Fibroblast of the aortic adventitia (primary cell): Measurements from ENCODE around the gene KDSR. TPM values are rescaled to one million over a fixed set of nuclear protein-coding genes. Genes with fewer than 3 reads are reported as not detected.

ENCODE experiments used
- DNase-seq: peaks from one replicate; pipeline ENCODE4 v3.0.0-alpha.2; 2010; ENCODE audit warnings: low read depth
- H3K4me3 ChIP-seq: 2 replicates; pipeline ENCODE4 v1.5.1; 2011; ENCODE audit warnings: low read depth, mild to moderate bottlenecking, control low read depth, low read length, moderate library complexity
- CTCF ChIP-seq: IDR thresholded peaks from 2 replicates; pipeline ENCODE4 v1.5.1; 2011; ENCODE audit warnings: mild to moderate bottlenecking, low read length, control low read depth, inconsistent platforms; ENCODE audit not compliant: insufficient read depth
- total RNA-seq: library from RNA; depleted of rRNA; stranded (reverse); fragments of >200 nt; gene quantifications from 2 replicates; pipeline ENCODE4 v1.2.3, GENCODE V29; 2012; ENCODE audit warnings: low replicate concordance

The KDSR gene
- total RNA-seq, 1 donor = 55.0 TPM

GRCh38 chr18:63286926-63287325, 80.1 kb downstream of the KDSR start:
- TF ChIP-seq CTCF = no peak
- no peak for DNase-seq
- no peak overlapping the region for H3K4me3 ChIP-seq

- no peak for TF ChIP-seq CTCF
- no peak for DNase-seq
- H3K4me3 ChIP-seq = no peak overlapping the region
These were observed 81.9 kb downstream of the KDSR start for GRCh38 chr18:63284827-63285733.

GRCh38 chr18:63284173-63284799, 82.7 kb downstream of the KDSR start:
- no peak overlapping the region for H3K4me3 ChIP-seq
- DNase-seq = no peak
- no peak for TF ChIP-seq CTCF

GRCh38 chr18:63283305-63284094, 83.5 kb downstream of the KDSR start:
- no peak overlapping the region for H3K4me3 ChIP-seq
- no peak for DNase-seq
- TF ChIP-seq CTCF = no peak

- DNase-seq = no peak
- TF ChIP-seq CTCF = no peak
- no peak overlapping the region for H3K4me3 ChIP-seq
These were observed 84.2 kb downstream of the KDSR start for GRCh38 chr18:63282793-63283192.

Other genes starting within 250 kb of the KDSR start
- 4.2 and 13.2 TPM in 2 replicates for gene BCL2, start 47.4 kb downstream of the KDSR start, total RNA-seq
- gene VPS4B, start 55.3 kb upstream of the KDSR start, total RNA-seq = 38.1 and 77.9 TPM in 2 replicates
- gene SERPINB5, start 109.8 kb upstream of the KDSR start, total RNA-seq = not detected in 2 replicates
- not detected in 2 replicates for gene SERPINB12, start 175.2 kb upstream of the KDSR start, total RNA-seq
- not detected in 2 replicates for gene SERPINB13, start 220.1 kb upstream of the KDSR start, total RNA-seq